Skeletal muscle tissue (tissue), 4 donors: ENCODE results near the gene ASB5. TPM values are rescaled to one million over a fixed set of nuclear protein-coding genes. Genes with fewer than 3 reads are reported as not detected.

Source experiments
- H3K27ac ChIP-seq: one replicate; pipeline ENCODE4 v1.7.0; 2013; ENCODE audit warnings: mild to moderate bottlenecking, low read depth, low read length, inconsistent platforms
- H3K27me3 ChIP-seq, 3 donors: one replicate each; pipeline ENCODE4 v1.7.0; 2013; ENCODE audit warnings: low read length in 3 of 3; ENCODE audit not compliant: control insufficient read depth in 3 of 3, insufficient read depth in 3 of 3
- H3K36me3 ChIP-seq, 3 donors: one replicate each; pipeline ENCODE4 v1.7.0; 2013; ENCODE audit warnings: low read length in 3 of 3; ENCODE audit not compliant: control insufficient read depth in 3 of 3, insufficient read depth in 3 of 3
- H3K4me1 ChIP-seq, 3 donors: one replicate each; pipeline ENCODE4 v1.7.0; 2013; ENCODE audit warnings: low read length in 3 of 3, mild to moderate bottlenecking in 3 of 3; ENCODE audit not compliant: control insufficient read depth in 3 of 3, insufficient read depth in 3 of 3
- H3K4me3 ChIP-seq, 3 donors: one replicate each; pipeline ENCODE4 v1.7.0; 2013; ENCODE audit warnings: low read length in 3 of 3
- H3K9ac ChIP-seq, 3 donors: one replicate each; pipeline ENCODE4 v1.7.0; 2013; ENCODE audit warnings: low read length in 3 of 3, mild to moderate bottlenecking in 3 of 3, moderate library complexity in 2 of 3, low read depth in 1 of 3
- H3K9me3 ChIP-seq, 3 donors: one replicate each; pipeline ENCODE4 v1.7.0; 2013; ENCODE audit warnings: low read length in 3 of 3; ENCODE audit not compliant: control insufficient read depth in 3 of 3
- total RNA-seq: library from RNA; depleted of rRNA; stranded (reverse); fragments of >200 nt; gene quantifications from one replicate; pipeline ENCODE4 v1.2.3, GENCODE V29; 2014
- donor health status: Osteomylitis.

ASB5 gene
- total RNA-seq, 1 donor from 2014 or later: 77.8 TPM

DNA sequence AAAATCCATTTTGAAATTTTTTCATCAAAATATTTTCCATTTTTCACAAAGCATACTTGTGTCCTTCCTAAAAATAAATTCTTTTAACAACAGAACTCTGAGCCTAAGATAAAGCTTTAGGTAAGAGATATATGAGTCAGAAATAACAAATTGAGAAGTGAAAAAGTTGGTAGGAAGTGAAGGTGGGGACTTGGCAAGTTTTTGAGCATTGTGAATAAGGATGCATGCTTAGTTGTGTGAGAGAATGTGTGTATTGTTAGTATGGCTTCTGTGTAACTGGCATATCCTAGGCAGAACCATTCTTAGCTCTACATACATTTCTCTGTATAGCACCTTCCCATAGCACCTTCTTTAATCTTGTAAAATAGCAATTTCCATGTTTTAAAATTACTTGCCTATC lies 6.8 kb downstream of the ASB5 start:
- no peaks in the 10 kb centered on the region for H3K9me3 ChIP-seq
- peak overlapping the region; percentile 31 for H3K27ac ChIP-seq
- H3K4me3 ChIP-seq: peak overlapping the region; percentile 7 to 45 (median 35)
- H3K9ac ChIP-seq: no peak overlapping the region
- no peaks in the 10 kb centered on the region for H3K27me3 ChIP-seq
- peaks cover 8 to 25% (median 22%) of the 10 kb centered on the region in 3 donors for H3K4me1 ChIP-seq
- H3K36me3 ChIP-seq: peaks cover 9 to 26% (median 10%) of the 10 kb centered on the region in 3 donors

DNA sequence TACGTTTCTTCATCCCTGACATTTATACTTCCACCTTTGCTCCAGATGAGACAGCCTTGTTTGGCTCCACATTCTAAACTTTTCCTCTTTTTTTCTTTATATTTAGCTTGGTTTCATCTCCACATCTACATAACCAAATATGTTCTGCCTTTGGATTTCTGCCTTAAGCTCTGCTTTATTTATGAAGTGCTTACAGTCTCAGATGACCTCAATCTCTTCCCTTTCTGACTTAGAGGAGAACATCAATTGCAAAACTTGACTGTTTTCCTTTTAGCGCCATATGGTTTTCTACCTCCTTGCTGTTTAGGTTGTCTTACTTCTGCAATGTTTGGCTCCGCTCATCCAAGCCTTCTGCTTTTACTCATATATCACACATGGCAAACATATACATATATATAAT lies 7.5 kb downstream of the ASB5 start:
- Histone ChIP-seq H3K36me3 (peaks cover 4 to 27% (median 8%) of the 10 kb centered on the region in 3 donors), H3K9me3 (no peaks in the 10 kb centered on the region), H3K27me3 (no peaks in the 10 kb centered on the region), H3K4me1 (peaks cover 14 to 32% (median 28%) of the 10 kb centered on the region in 3 donors), H3K9ac (peak overlapping the region in 1 of 3 donors; percentile 30), H3K27ac (peak overlapping the region; percentile 73), H3K4me3 (no peak overlapping the region)

DNA sequence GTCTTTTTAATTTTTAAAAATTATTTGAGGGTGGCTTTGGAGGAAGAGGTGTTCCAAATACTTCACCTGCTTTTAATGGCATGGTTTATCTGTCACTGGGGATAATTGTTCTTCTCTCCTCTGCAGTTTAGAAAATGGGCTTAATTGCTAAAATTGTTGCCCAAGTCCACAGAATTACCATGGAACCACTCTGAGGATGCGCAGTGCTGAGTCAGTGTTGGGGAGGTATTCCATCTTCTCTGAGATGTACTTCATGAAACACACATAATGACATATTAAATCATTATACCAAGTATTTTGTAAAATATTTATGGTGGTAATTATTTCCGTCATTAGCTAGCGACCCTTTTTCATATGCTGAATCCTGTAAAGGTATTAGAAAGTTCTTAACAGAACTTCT lies 8.0 kb downstream of the ASB5 start:
- peaks cover 4 to 27% (median 8%) of the 10 kb centered on the region in 3 donors for H3K36me3 ChIP-seq
- H3K4me1 ChIP-seq: peaks cover 15 to 37% (median 28%) of the 10 kb centered on the region in 3 donors
- H3K4me3 ChIP-seq: no peak overlapping the region

DNA sequence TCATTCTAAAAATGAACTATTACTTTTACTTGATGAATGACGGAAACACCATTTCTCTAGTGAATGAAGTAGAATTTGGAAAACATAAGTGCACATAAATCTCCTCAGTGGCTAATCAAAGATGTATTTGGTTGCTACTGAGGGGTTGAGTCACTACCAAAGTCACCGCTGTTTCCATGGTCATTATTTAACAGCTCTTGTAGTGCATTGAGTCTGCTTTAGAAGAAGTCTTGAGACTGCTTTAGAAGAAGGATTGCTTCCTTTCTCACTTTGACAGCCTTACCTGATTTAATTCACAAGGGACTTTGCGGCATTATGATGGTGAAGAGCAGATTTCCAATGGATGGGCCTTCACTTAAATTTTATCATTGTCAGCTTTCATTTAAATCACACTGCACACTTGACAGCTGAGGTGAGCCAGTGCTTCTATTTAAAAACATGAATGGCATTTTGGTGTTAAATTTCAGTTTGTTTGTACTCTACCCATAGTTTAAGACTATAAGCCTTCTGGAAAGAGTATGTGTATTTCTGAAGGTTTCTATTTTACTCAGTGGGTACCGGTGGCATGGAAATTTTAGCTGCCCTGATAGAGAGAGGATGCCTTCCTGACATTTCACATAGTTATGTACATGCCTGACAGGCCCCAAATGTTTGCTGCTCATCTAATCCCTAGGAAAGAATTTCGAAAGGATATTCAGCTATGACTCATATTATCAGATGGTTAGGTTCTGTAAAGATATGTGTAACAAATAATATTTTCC lies 9.5 kb downstream of the ASB5 start:
- Histone ChIP-seq H3K27me3 (no peaks in the 10 kb centered on the region), H3K9me3 (no peaks in the 10 kb centered on the region), H3K4me3 (peak overlapping the region in 1 of 3 donors; percentile 4), H3K4me1 (peaks cover 15 to 39% (median 28%) of the 10 kb centered on the region in 3 donors), H3K36me3 (peaks cover 4 to 28% (median 10%) of the 10 kb centered on the region in 3 donors), H3K9ac (no peak overlapping the region), H3K27ac (peak overlapping the region; percentile 73)

More for the DNA sequence above, 8.0 kb downstream of the ASB5 start:
- H3K9me3 ChIP-seq: no peaks in the 10 kb centered on the region
- peak overlapping the region; percentile 73 for H3K27ac ChIP-seq
- H3K27me3 ChIP-seq: no peaks in the 10 kb centered on the region
- no peak overlapping the region for H3K9ac ChIP-seq

DNA sequence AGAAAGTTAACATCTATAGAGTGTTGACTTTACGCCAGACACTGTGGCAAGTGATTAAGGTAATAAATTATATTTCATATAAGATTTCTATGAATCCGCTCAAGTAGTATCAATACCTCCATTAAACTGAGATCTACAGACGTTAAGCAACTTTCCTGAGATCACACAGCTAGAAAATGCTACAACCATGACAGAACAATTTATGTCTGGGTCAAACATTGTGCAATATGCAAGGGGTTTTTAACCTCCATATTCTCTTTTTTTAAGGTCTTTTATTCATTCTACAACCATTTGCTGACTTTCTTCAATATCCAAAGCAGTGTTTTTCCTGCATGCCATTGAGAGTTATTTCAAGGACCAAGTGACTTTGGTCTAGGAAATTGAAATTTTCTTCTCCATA lies 10.9 kb downstream of the ASB5 start:
- Histone ChIP-seq H3K27ac (peak overlapping the region; percentile 73), H3K9ac (no peak overlapping the region), H3K4me1 (peaks cover 15 to 46% (median 27%) of the 10 kb centered on the region in 3 donors), H3K4me3 (peak overlapping the region in 2 of 3 donors; percentile 6 to 46), H3K36me3 (peaks cover 4 to 28% (median 7%) of the 10 kb centered on the region in 3 donors), H3K27me3 (no peaks in the 10 kb centered on the region), H3K9me3 (no peaks in the 10 kb centered on the region)

DNA sequence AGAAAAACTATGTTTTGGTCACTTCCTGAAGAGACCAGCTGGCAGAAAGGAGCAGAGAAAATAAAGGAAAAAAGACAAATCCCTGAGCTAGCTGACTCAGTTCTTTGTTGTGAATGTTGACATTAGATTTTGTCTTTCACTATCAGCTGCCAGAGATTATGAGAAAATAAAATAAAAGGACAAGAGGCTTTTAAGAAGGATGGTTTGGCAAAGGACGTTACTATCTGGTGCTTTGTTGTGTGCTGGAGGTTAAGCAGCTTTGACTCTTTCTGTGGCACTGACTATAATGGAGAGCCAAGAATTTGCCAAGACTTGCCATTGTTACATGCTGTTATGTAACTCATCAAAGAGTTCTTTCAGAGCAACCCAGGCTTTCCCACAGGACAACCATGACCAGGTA lies 12.1 kb downstream of the ASB5 start:
- Histone ChIP-seq H3K27ac (peak overlapping the region; percentile 73), H3K36me3 (peaks cover 4 to 29% (median 7%) of the 10 kb centered on the region in 3 donors), H3K4me3 (peak overlapping the region in 1 of 3 donors; percentile 2), H3K9ac (no peak overlapping the region), H3K27me3 (no peaks in the 10 kb centered on the region), H3K9me3 (no peaks in the 10 kb centered on the region), H3K4me1 (peaks cover 15 to 45% (median 23%) of the 10 kb centered on the region in 3 donors)

DNA sequence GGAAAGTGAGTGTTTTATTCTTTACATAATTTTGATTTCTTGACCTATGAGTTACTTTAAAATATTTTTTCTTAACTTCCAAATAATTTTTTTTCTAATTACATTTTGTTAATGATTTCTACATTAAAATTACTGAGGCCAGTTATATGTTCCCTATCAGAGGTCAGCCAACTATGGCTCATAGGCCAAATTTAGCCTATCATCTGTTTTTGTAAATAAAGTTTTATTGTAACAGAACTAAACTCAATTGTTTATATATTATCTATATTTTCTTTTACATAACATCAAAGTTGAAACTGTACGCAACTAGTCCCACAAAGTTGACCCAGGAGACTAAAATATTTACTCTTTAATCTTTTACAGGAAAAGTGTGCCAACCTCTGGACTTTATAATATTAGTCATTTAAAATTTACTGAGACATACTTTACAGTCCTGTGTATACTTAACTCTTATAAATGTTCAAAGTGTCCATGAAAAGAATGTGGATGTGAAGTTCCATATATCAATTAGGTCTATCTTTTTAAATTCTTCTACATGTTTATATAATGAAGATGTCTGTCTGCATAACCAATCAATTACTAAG lies 26.2 kb downstream of the ASB5 start:
- Histone ChIP-seq H3K36me3 (peaks cover 0 to 6% (median 0%) of the 10 kb centered on the region in 3 donors), H3K9me3 (no peaks in the 10 kb centered on the region), H3K4me3 (no peak overlapping the region), H3K4me1 (peaks cover 1 to 19% (median 9%) of the 10 kb centered on the region in 3 donors), H3K27ac (peak overlapping the region; percentile 92), H3K27me3 (no peaks in the 10 kb centered on the region), H3K9ac (no peak overlapping the region)

DNA sequence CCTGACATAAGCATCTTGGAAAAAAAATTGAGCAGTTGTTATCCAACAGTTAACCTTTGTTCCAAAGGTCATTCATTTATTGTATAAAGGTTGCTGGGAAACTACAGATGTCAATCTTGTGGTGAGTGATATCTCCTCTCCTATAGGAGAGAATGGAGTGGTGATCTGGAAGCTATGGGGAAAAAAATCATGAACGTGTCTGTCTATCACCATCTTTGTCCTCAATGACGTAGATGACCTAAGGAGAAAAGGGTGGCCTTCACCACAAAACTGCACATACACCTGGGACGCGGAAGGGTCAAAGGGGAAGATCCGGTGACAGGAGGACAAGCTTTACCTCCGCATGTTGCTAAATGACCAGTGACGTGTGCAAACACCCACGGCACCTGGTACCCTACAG lies 27.3 kb downstream of the ASB5 start:
- no peaks in the 10 kb centered on the region for H3K9me3 ChIP-seq
- no peaks in the 10 kb centered on the region for H3K27me3 ChIP-seq
- no peak overlapping the region for H3K9ac ChIP-seq
- no peak overlapping the region for H3K4me3 ChIP-seq
- peaks cover 9 to 26% (median 15%) of the 10 kb centered on the region in 3 donors for H3K4me1 ChIP-seq
- peaks cover 0 to 6% (median 0%) of the 10 kb centered on the region in 3 donors for H3K36me3 ChIP-seq
- H3K27ac ChIP-seq: peak overlapping the region; percentile 92

DNA sequence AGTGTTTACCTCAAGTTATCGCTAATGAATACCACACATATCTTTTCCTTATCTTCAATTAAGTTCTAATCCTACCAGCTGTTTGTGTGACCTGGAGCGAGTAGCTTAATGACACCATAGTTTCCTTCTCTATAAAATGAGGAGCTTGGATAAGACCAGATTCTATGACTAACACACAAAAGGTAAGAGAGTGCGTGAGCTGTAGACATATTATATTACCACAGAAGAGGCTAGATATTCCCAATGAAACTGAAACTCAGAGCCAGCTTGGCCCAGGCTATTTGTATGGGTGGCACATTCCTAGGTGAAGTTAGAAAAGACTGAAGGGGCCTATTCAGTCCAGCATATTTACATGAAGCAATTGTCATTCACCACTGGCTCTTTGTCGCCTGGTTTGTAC lies 30.2 kb downstream of the ASB5 start:
- H3K9me3 ChIP-seq: no peaks in the 10 kb centered on the region
- peak overlapping the region; percentile 92 for H3K27ac ChIP-seq
- no peaks in the 10 kb centered on the region for H3K36me3 ChIP-seq
- no peaks in the 10 kb centered on the region for H3K27me3 ChIP-seq
- peak overlapping the region; percentile 14 to 66 (median 25) for H3K9ac ChIP-seq
- H3K4me1 ChIP-seq: peaks cover 18 to 36% (median 34%) of the 10 kb centered on the region in 3 donors
- peak overlapping the region in 1 of 3 donors; percentile 33 for H3K4me3 ChIP-seq

DNA sequence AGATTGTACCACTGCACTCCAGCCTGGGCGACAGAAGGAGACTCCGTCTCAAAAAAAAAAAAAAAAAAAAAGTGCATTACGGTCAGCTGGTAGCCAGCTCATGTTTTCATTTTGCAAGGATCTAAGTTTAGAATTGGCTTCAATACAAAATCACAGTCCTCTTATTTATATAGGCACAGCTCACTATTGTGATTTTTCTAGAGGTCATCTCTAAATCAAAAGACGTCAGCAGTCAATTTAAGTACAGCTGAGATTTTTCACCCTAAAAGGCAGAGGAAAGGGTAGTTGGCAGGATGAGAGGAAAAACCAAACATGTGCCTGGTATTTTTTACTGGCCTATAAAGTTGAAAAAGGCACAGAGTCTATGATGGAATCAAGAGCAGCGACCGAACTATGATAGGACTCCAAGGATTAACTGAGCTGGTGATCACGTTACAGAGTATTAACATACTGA lies 30.8 kb downstream of the ASB5 start:
- H3K4me3 ChIP-seq: peak overlapping the region; percentile 51 to 66 (median 64)
- no peaks in the 10 kb centered on the region for H3K27me3 ChIP-seq
- peak overlapping the region; percentile 66 to 80 (median 80) for H3K9ac ChIP-seq
- peaks cover 18 to 40% (median 36%) of the 10 kb centered on the region in 3 donors for H3K4me1 ChIP-seq
- no peaks in the 10 kb centered on the region for H3K9me3 ChIP-seq
- peak overlapping the region; percentile 92 for H3K27ac ChIP-seq
- no peaks in the 10 kb centered on the region for H3K36me3 ChIP-seq
